Thoracic aorta endothelial cell (primary cell): ENCODE data around the gene SART3. TPM values are rescaled to one million over a fixed set of nuclear protein-coding genes. Genes with fewer than 3 reads are reported as not detected.

Experiments
- total RNA-seq: library from RNA; depleted of rRNA; stranded (reverse); fragments of >200 nt; gene quantifications from 2 replicates; pipeline ENCODE4 v1.2.3, GENCODE V29; 2012

The SART3 gene
- total RNA-seq, result 57.1 and 62.4 TPM in 2 replicates

DNA sequence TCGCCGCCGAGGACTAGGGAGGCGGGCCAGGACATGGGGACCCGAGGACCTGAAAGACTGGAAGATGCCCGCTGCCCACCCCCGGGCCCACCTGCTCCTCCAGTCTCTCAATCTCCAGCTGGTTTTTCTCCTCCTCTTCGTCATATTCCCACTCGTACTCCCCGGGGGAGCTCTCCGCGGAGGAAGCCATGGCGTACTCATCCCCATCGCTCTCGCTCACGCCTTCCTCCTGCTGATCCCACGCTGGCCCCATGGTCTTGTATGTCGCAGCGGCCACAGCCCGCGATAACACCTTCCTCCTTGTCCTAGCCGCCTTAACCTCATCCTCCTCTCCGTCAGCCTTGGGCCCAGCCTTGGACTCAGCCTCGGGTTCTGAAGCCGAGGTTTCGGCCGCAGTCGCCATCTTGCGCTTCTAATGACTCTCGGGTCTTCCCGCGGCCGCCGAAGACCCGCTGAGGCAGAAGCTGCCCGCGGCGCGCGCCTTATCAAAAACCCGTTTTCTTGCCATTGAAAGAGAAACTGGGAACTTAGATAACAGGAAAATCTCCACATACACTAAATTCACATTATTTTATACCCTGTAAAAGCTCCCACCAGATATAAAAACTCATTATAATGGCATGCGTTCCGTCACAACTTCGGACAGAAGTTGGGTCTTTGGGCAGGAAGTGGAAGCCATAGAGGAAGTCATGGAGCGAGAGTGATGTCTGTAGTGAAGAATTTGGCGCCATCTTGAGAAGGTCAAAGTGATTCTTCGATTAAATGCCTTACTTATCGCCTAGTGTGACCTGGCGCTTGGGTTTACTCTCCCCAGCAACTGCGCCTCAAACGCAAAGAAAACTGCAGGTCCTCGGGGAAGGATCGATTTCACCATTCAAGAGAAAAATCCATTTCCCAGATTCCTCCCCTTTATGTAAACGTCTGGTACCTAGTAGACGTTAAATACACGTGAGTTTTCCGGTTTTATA lies at the start of gene SART3:
Gene SART3 (minus strand): TSS at position 422 of the 968 bp plus-strand sequence. CDS start 19 bp downstream, at position 403.

DNA sequence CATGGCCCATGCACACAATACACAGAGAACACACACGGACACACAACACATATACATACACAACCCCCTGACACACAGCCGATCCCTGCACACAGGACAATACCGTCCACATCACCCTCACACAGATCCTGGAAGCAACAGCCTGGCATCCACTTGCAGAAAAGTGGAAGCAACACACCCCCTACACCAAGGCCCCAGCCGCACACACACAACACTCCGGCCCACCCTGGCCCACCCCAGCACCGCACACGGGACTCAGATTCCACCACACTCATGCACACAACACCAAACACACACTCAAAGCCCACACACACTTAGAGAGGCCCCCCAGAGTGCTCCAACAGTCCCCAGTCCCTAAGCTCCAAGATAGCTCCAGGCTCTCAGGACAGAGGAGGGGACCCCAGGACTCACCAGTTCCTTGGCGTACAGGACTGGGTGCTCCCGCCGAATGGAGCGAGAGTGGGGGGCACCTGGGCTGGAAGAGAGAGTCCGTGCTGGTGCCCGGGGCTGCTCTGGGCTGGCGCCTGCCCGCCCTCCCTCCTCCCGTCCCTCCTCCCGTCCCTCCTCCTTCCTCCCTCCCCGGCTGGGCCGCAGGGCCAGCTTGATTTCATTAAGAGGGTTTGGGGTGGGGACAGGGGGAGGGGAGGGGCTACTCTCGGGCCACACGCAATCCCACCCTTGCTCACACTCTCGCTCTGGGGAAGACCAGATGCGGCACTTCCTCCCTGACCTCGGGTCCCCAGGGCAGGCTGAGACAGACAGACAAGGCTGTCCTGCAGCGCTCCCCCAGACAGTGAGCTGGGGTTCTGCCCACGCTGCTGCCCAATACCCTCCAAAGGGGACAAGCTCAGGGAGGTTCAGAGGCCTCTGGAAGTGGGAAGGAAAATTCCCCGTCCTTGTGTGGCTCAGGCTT lies 36.8 kb upstream of the SART3 start, which contains the start of gene TMEM119:
Gene TMEM119 (minus strand): TSS at position 526 of the 913 bp plus-strand sequence. CDS start 5,701 bp downstream, outside the sequence.

DNA sequence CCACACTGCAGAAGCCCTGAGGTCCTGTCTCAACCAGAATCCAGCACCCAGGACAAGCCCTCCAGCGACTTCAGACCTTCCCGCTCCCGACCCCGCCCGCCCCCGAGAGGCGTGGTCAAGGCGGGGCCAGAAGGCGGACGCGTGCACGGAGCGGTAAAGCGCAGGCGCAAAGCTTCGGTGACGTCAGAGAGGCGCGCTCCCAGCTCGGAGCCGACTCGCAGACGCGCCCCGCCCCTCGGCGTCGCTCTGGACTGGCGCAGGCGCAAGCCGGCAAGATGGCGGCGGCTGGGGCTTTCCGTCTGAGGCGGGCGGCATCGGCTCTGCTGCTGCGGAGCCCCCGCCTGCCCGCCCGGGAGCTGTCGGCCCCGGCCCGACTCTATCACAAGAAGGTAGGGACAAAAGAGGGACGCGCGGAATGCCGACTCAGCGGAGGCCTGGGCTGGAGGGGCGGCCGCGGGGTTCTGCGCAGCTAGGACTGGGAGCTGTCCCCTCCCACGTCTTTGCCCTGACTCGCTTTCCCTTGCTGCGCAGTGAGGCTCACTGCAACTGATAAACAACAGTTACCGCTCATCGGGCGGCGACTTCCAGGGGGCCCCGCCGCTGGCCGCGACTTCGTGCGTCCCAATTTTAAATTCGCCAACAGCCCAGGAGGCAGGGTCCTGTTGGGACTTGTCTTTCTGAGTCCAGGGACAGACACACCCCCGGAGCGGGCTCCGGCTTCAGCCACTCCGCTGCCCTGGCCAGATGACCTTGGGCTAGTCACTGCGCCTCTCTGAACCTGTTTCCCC lies 1.6 kb upstream of the SART3 start, which contains the start of gene ISCU:
Gene ISCU (plus strand): TSS at position 249 of the 788 bp plus-strand sequence. CDS start 27 bp downstream, at position 276.

DNA sequence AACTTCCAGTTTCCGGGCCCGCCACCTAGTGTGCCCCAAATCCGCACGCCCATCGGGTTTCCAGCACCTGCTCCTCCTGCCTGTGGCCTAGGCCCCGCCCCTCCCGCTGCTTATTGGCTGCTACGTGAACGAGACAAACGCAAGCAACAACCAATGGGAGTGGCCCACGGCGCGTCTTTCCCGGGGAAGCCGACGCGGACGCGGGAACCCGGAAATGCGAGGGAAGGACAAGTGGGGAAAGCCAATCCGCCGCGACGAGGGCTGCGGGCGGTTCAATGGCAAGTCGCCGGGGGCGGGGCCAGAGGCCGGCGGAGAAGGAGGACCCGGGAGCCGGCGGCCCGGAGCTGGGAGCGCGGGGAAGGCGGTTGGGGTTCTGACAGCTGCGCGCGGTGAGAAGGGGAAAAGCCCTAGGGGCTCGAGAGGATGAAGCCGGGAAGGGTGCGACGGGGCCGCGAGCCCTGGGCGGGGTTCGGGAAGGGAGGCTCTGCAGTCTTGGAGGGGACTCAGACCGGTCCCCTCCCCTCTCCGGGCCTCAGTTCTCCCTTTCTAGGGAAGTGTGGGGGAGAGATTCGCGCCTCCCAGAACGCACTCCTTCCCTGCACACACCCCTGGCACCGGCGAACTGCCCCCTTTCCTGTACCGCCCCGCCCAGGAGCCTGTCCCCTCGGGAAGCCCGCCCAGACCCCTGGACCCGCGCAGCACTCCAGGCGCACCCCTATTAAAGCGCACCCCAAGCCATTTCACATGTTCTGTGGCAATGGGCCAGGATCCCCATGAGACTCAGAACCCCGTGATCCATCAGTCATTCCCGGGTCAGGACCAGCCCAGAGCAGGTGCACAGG lies 45.8 kb downstream of the SART3 start, which contains the start of gene FICD:
Gene FICD (plus strand): TSS at position 305 of the 842 bp plus-strand sequence. CDS start 1,696 bp downstream, outside the sequence.

Other genes starting within 250 kb of the SART3 start
- 0.07 TPM in 1 of 2 replicates, not detected in the other for gene CMKLR1, start 221.9 kb downstream of the SART3 start, total RNA-seq
- 5.4 and 6.5 TPM in 2 replicates for gene FICD, start 45.9 kb downstream of the SART3 start, total RNA-seq
- 79.5 and 97.2 TPM in 2 replicates for gene ISCU, start 1.4 kb upstream of the SART3 start, total RNA-seq
- not detected in 2 replicates for gene TMEM119, start 36.9 kb upstream of the SART3 start, total RNA-seq
- gene SELPLG, start 72.7 kb upstream of the SART3 start, total RNA-seq, result 0.22 and 0.27 TPM in 2 replicates
- 340 and 474 TPM in 2 replicates for gene CORO1C, start 170.3 kb upstream of the SART3 start, total RNA-seq